Fibroblast of skin of left quadriceps (primary cell): ENCODE data around the gene JMJD7.

Experiments
- DNase-seq, 2 experiments: peaks; one replicate each; pipeline ENCODE4 v3.0.0-alpha.2; 2013; ENCODE audit warnings: low read depth in 2 of 2

JMJD7 gene

GRCh38 chr15:41882689-41883483 lies 55.0 kb downstream of the JMJD7 start:
- no peak for DNase-seq

DNA sequence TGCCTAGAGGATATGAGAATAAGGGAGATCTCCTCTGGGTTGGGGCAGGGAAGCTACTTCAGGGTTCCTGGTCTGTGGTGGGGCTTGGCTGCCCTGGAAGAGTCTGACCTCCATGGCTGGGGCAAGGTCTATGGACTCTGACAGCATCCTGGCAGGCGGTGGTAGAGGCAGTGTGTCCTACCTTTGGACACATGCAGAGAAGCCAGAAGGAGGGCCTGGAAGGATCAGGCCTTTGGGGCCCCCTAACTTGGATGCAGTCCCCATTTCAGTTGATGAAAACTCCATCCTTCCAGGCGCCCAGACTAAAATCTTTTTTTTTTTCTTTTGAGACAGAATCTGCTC lies 55.6 kb downstream of the JMJD7 start:
- DNase-seq: no peak

- no peak for DNase-seq
Observed at GRCh38 chr15:41884458-41884857, 56.6 kb downstream of the JMJD7 start.

DNA sequence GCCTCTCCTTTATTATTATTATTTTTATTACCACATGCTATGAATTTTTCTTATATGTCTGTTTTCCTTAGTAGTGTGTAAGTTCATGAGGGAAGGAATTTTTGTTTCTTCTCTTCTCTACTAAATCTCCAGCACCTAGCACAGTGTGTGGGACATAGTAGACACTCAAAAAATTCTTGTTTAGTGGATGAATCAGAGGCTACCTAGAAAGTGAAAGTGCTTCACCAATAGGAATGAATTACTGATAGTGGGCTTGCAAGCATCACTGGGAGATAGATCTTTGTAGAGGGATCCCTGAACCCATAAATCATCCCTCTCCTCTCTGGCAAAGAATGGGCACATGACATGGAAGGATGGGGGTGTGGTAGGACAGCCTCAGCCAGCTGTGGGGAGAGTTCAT lies 57.4 kb downstream of the JMJD7 start:
- DNase-seq: no peak

DNA sequence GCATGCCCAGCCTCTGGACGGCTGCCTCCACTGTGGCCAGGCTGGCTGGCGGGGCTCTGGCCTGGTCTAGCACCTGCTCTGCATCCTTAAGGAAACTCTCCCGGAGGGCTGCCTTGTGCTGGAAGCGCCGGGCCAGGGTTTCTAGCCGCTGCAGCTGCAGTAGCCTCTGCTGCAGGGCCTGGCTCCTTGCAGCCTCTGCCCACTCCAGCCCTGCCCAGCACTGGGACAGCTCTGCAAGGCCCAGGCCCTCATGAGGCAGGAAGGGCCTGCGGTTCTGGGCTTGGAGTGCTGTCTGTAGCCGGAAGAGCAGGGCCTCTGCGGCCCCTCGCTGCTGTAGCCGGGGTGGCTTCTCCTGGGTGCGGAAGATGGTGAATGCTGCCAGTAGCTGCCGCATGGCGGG lies 57.9 kb downstream of the JMJD7 start:
- DNase-seq: no peak

- no peak for DNase-seq
Observed at GRCh38 chr15:41886741-41887140, 58.8 kb downstream of the JMJD7 start.

DNA sequence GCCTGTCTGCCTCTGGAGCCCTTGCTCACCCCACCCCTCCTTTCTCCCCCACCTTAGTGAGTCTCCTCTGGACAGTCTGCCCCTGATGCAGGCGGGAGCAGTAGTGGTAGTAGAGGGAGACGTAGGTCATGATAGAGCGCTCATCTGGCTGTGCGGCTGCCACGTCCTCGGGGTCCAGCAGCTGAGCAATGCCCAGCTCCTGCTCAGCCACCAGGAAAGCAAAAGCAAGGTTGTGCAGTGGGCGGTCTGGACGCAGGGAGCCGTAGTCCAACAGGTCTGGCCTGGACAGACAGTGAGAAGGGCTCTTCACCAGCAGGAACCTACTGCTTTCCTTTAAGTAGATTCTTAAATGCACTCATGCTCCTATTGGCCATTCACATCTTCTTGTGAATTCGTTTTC lies 59.3 kb downstream of the JMJD7 start:
- DNase-seq: no peak
